ENCODE data around the gene MCM8. TPM values are rescaled to one million over a fixed set of nuclear protein-coding genes. Genes with fewer than 3 reads are reported as not detected.

The MCM8 gene
- total RNA-seq, 2 donors from 2014 or later = 4.0 to 4.2 TPM

GRCh38 chr20:5914859-5915258, 35.6 kb upstream of the MCM8 start:
- Histone ChIP-seq H3K27me3 (no peaks in the 10 kb centered on the region), H3K4me1 (peaks cover 0 to 5% of the 10 kb centered on the region in 2 donors), H3K36me3 (no peaks in the 10 kb centered on the region), H3K27ac (no peak overlapping the region), H3K4me3 (no peak overlapping the region), H3K9me3 (no peaks in the 10 kb centered on the region)
- no peak for DNase-seq (ENCODE audit: low spot score)
- no peak for TF ChIP-seq CTCF (IDR thresholded peaks at IDR 0.05)

- DNase-seq (ENCODE audit: low spot score) = no peak
- no peaks in the 10 kb centered on the region for H3K4me1 ChIP-seq
- no peaks in the 10 kb centered on the region for H3K36me3 ChIP-seq
- no peaks in the 10 kb centered on the region for H3K27me3 ChIP-seq
- no peaks in the 10 kb centered on the region for H3K9me3 ChIP-seq
- no peak overlapping the region for H3K4me3 ChIP-seq
- no peak for TF ChIP-seq CTCF (IDR thresholded peaks at IDR 0.05)
- no peak overlapping the region for H3K27ac ChIP-seq
Measured at GRCh38 chr20:5918856-5919625, 31.4 kb upstream of the MCM8 start.

GRCh38 chr20:5919626-5920544, 30.6 kb upstream of the MCM8 start:
- no peaks in the 10 kb centered on the region for H3K4me1 ChIP-seq
- no peaks in the 10 kb centered on the region for H3K36me3 ChIP-seq
- H3K9me3 ChIP-seq = no peaks in the 10 kb centered on the region
- H3K27ac ChIP-seq = no peak overlapping the region
- no peak for DNase-seq (ENCODE audit: low spot score)
- H3K27me3 ChIP-seq = no peaks in the 10 kb centered on the region
- H3K4me3 ChIP-seq = no peak overlapping the region
- no peak for TF ChIP-seq CTCF (IDR thresholded peaks at IDR 0.05)

GRCh38 chr20:5920581-5920980, 29.9 kb upstream of the MCM8 start:
- Histone ChIP-seq H3K36me3 (no peaks in the 10 kb centered on the region), H3K4me3 (no peak overlapping the region), H3K27me3 (no peaks in the 10 kb centered on the region), H3K27ac (no peak overlapping the region), H3K9me3 (no peaks in the 10 kb centered on the region), H3K4me1 (no peaks in the 10 kb centered on the region)
- TF ChIP-seq CTCF (IDR thresholded peaks at IDR 0.05) = no peak
- no peak for DNase-seq (ENCODE audit: low spot score)

GRCh38 chr20:5923493-5923892, 27.0 kb upstream of the MCM8 start:
- Histone ChIP-seq H3K27me3 (no peaks in the 10 kb centered on the region), H3K4me1 (no peaks in the 10 kb centered on the region), H3K9me3 (no peaks in the 10 kb centered on the region), H3K36me3 (no peaks in the 10 kb centered on the region), H3K4me3 (no peak overlapping the region), H3K27ac (no peak overlapping the region)
- no peak for TF ChIP-seq CTCF (IDR thresholded peaks at IDR 0.05)
- DNase-seq (ENCODE audit: low spot score) = no peak
